Activated B cell treated with CpG ODN at 0.5 μM for 24 hours (primary cell): ENCODE data around the gene LEKR1. TPM values are rescaled to one million over a fixed set of nuclear protein-coding genes. Genes with fewer than 3 reads are reported as not detected.
"Not testable (repeated sequence)": the region's sequence is repeated elsewhere in the genome, so short reads cannot be mapped to it uniquely, and the experiment has no call there.

ENCODE experiments used
- ATAC-seq: fragments of 200-7000 bp; cut with Tn5 transposase; one replicate; pipeline ENCODE4 v1.10.0; 2021; ENCODE audit warnings: low read depth, mild to moderate bottlenecking, moderate library complexity
- CTCF ChIA-PET: fragments of 350-600 bp; sonication (Branson Sonifier 250); formaldehyde crosslinking; loops from one replicate; lab custom pipeline; 2021; ENCODE audit warnings: antibody characterized with exemption; lab: Charles Lee
- POLR2A ChIA-PET: fragments of 350-600 bp; sonication (Branson Sonifier 250); formaldehyde crosslinking; loops from one replicate; lab custom pipeline; 2021; ENCODE audit warnings: antibody characterized with exemption; lab: Charles Lee
- DNase-seq: peaks from one replicate; pipeline ENCODE4 v3.0.0; 2022
- H3K27ac Mint-ChIP-seq: one replicate; pipeline ENCODE4 v1.8.0; 2020; ENCODE audit warnings: mixed read lengths
- H3K27me3 Mint-ChIP-seq: one replicate; pipeline ENCODE4 v1.8.0; 2021; ENCODE audit warnings: mixed read lengths
- H3K36me3 Mint-ChIP-seq: one replicate; pipeline ENCODE4 v1.8.0; 2021; ENCODE audit warnings: low read depth, mixed read lengths
- H3K4me1 Mint-ChIP-seq: one replicate; pipeline ENCODE4 v1.8.0; 2021; ENCODE audit warnings: mixed read lengths
- H3K4me3 Mint-ChIP-seq: one replicate; pipeline ENCODE4 v1.8.0; 2020; ENCODE audit warnings: mild to moderate bottlenecking, mixed read lengths
- H3K9me3 Mint-ChIP-seq: one replicate; pipeline ENCODE4 v1.8.0; 2020; ENCODE audit warnings: mixed read lengths
- intact Hi-C: fragments of 100-400 bp; cut with micrococcal nuclease; formaldehyde crosslinking; loops from one replicate; pipeline ENCODE4 v1.15.1; 2024
- total RNA-seq: library from RNA; stranded (reverse); gene quantifications from 2 replicates; pipeline ENCODE4 v1.2.3, GENCODE V29; 2022
- TF ChIP-seq, protein P1 (sequence below): fragments of 200-600 bp; IDR thresholded peaks from one replicate; pipeline ENCODE4 v1.8.0; 2022; ENCODE audit warnings: antibody characterized with exemption, mild to moderate bottlenecking

Gene LEKR1
- total RNA-seq, 1 donor from 2014 or later, result 2.8 TPM

GRCh38 chr3:156797368-156797767 is 28.8 kb upstream of the LEKR1 start:
- Mint-ChIP-seq H3K4me1 (peaks cover 21% of the 10 kb centered on the region), H3K4me3 (no peak overlapping the region), H3K27ac (no peak overlapping the region), H3K27me3 (no peaks in the 10 kb centered on the region), H3K9me3 (peaks cover 15% of the 10 kb centered on the region), H3K36me3 (peaks cover 18% of the 10 kb centered on the region)
- ChIA-PET CTCF (no interaction called here), POLR2A (interaction anchor here (0.5 kb wide), 1 partner anchor 125 kb away, joined by 4 read pairs; no protein-coding TSS in a partner anchor)
- TF ChIP-seq, protein P1, sequence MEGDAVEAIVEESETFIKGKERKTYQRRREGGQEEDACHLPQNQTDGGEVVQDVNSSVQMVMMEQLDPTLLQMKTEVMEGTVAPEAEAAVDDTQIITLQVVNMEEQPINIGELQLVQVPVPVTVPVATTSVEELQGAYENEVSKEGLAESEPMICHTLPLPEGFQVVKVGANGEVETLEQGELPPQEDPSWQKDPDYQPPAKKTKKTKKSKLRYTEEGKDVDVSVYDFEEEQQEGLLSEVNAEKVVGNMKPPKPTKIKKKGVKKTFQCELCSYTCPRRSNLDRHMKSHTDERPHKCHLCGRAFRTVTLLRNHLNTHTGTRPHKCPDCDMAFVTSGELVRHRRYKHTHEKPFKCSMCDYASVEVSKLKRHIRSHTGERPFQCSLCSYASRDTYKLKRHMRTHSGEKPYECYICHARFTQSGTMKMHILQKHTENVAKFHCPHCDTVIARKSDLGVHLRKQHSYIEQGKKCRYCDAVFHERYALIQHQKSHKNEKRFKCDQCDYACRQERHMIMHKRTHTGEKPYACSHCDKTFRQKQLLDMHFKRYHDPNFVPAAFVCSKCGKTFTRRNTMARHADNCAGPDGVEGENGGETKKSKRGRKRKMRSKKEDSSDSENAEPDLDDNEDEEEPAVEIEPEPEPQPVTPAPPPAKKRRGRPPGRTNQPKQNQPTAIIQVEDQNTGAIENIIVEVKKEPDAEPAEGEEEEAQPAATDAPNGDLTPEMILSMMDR, result no peak
- intact Hi-C loops, result no loop called here
- DNase-seq (no peak), ATAC-seq (no peak)

GRCh38 chr3:156800287-156800686 is 25.9 kb upstream of the LEKR1 start:
- ATAC-seq, intact Hi-C loops, H3K4me3 Mint-ChIP-seq, CTCF ChIA-PET, H3K27ac Mint-ChIP-seq, H3K27me3 Mint-ChIP-seq, DNase-seq: not testable (repeated sequence)
- peaks cover 14% of the 10 kb centered on the region for H3K4me1 Mint-ChIP-seq
- POLR2A ChIA-PET, result interaction anchor here (0.6 kb wide), 1 partner anchor 1880 kb away, joined by 4 read pairs; no protein-coding TSS in a partner anchor
- H3K36me3 Mint-ChIP-seq, result peaks cover 18% of the 10 kb centered on the region
- H3K9me3 Mint-ChIP-seq, result peaks cover 22% of the 10 kb centered on the region

- intact Hi-C loops, result no loop called here
- ATAC-seq (no peak), DNase-seq (no peak)
- Mint-ChIP-seq H3K36me3 (peaks cover 16% of the 10 kb centered on the region), H3K27ac (no peak overlapping the region), H3K4me3 (no peak overlapping the region), H3K27me3 (no peaks in the 10 kb centered on the region), H3K9me3 (peaks cover 22% of the 10 kb centered on the region), H3K4me1 (peaks cover 5% of the 10 kb centered on the region)
- ChIA-PET POLR2A (no interaction called here), CTCF (no interaction called here)
- TF ChIP-seq, protein P1, result no peak
These were observed 24.4 kb upstream of the LEKR1 start for GRCh38 chr3:156801746-156802145.

GRCh38 chr3:156802821-156803606 is 23.1 kb upstream of the LEKR1 start:
- Mint-ChIP-seq H3K36me3 (peaks cover 16% of the 10 kb centered on the region), H3K4me1 (no peaks in the 10 kb centered on the region), H3K27me3 (no peaks in the 10 kb centered on the region), H3K9me3 (peaks cover 22% of the 10 kb centered on the region), H3K4me3 (no peak overlapping the region), H3K27ac (no peak overlapping the region)
- intact Hi-C loops, result no loop called here
- POLR2A ChIA-PET, result interaction anchor here (0.7 kb wide), 1 partner anchor 235 kb away, joined by 3 read pairs; no protein-coding TSS in a partner anchor
- CTCF ChIA-PET, result no interaction called here
- ATAC-seq, result no peak
- DNase-seq, result no peak
- TF ChIP-seq, protein P1, result no peak

DNA sequence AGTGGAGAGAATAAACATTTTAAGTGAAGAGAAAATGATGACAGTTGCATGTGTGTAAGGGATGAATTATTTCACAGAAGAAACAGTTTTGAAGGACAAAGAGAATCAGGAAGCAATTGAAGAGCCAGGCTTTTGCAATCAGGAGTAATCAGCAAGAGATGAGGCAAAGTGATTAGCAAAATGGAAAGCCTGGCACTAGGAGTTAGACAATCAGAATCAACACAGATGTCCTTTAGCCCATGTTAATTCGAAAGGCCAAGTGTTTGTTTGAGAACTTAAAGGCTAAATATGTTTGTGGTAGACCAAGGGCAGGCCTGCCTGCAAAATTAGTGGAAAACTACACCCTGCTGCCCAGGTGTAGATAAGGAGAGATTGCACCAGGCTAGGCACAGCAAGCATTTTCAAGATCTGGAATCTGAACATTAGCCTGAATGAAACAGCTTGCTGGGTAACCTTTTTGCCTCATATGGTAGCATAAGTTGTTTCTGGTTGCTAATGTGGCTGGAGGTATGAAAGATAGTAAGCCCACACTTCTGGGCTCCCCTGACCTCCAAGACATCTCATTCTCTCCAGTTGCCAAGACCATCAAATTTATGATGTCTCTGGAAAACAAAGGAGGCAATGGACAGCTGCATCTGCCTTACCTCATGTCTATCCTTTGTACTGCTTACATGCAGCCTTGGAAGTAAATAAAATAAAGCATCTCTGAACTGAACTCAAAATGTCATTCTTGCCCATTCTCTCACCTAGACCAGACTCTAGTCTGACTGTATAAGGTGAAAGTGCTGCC is 22.0 kb upstream of the LEKR1 start:
- Mint-ChIP-seq H3K4me1 (no peaks in the 10 kb centered on the region), H3K27me3 (no peaks in the 10 kb centered on the region), H3K4me3 (no peak overlapping the region), H3K27ac (no peak overlapping the region), H3K9me3 (peaks cover 17% of the 10 kb centered on the region), H3K36me3 (peaks cover 16% of the 10 kb centered on the region)
- intact Hi-C loops, result no loop called here
- no peak for DNase-seq
- ChIA-PET POLR2A (interaction anchor here (0.7 kb wide), 1 partner anchor 234 kb away, joined by 3 read pairs; no protein-coding TSS in a partner anchor), CTCF (no interaction called here)
- no peak for ATAC-seq
- TF ChIP-seq, protein P1, result no peak
